Keratinocyte (primary cell): Measurements from ENCODE around the gene KNOP1. TPM values are rescaled to one million over a fixed set of nuclear protein-coding genes. Genes with fewer than 3 reads are reported as not detected.

Experiments used
- DNase-seq: peaks from one replicate; pipeline ENCODE4 v3.0.0-alpha.2; 2011; ENCODE audit warnings: low read depth, missing footprints, low spot score
- FAIRE-seq: peaks from 2 replicates; lab custom pipeline; 2011; peaks lifted over from hg19 to GRCh38; lab: Jason Lieb, UNC
- H2AFZ ChIP-seq: 2 replicates; pipeline ENCODE4 v1.6.0; 2012; ENCODE audit warnings: low read length, control low read depth, inconsistent platforms; ENCODE audit not compliant: control insufficient read depth
- H3K27ac ChIP-seq: 2 replicates; pipeline ENCODE4 v1.5.1; 2011; ENCODE audit warnings: low read length; ENCODE audit not compliant: control insufficient read depth, insufficient read depth
- H3K27me3 ChIP-seq: 3 replicates; pipeline ENCODE4 v1.6.0; 2011; ENCODE audit warnings: low read length; ENCODE audit not compliant: control insufficient read depth, insufficient read depth; ENCODE audit errors: extremely low read depth
- H3K36me3 ChIP-seq, 2 experiments: 2 replicates in 1 of 2; 3 replicates in 1 of 2; pipeline ENCODE4 v1.5.1; 2011; ENCODE audit warnings: low read length in 2 of 2, mild to moderate bottlenecking in 1 of 2; ENCODE audit not compliant: control insufficient read depth in 2 of 2, insufficient read depth in 2 of 2; ENCODE audit errors: extremely low read depth in 1 of 2
- H3K4me1 ChIP-seq: 3 replicates; pipeline ENCODE4 v1.5.1; 2011; ENCODE audit warnings: low read length; ENCODE audit not compliant: control insufficient read depth, insufficient read depth; ENCODE audit errors: extremely low read depth
- H3K4me2 ChIP-seq: 3 replicates; pipeline ENCODE4 v1.6.0; 2011; ENCODE audit warnings: low read depth, low read length; ENCODE audit not compliant: control insufficient read depth, insufficient read depth; ENCODE audit errors: extremely low read depth
- H3K4me3 ChIP-seq, 3 experiments: fragments of 200-600 bp in 1 of 3; sonication (generic) in 1 of 3; 2 replicates in 2 of 3; 3 replicates in 1 of 3; pipeline ENCODE4 v1.5.1; 2011 to 2016; ENCODE audit warnings: low read length in 3 of 3, mild to moderate bottlenecking in 3 of 3, control low read depth in 2 of 3, inconsistent platforms in 1 of 3, low read depth in 1 of 3, mixed read lengths in 1 of 3, mixed run types in 1 of 3, moderate library complexity in 1 of 3; ENCODE audit not compliant: control insufficient read depth in 2 of 3, insufficient read depth in 2 of 3; ENCODE audit errors: extremely low read depth in 1 of 3
- H3K79me2 ChIP-seq: 2 replicates; pipeline ENCODE4 v1.6.0; 2012; ENCODE audit warnings: low read length; ENCODE audit not compliant: control insufficient read depth, insufficient read depth
- H3K9ac ChIP-seq: 3 replicates; pipeline ENCODE4 v1.6.0; 2011; ENCODE audit warnings: low read length; ENCODE audit not compliant: control insufficient read depth, insufficient read depth; ENCODE audit errors: extremely low read depth
- H3K9me1 ChIP-seq: 3 replicates; pipeline ENCODE4 v1.6.0; 2011; ENCODE audit warnings: low read length; ENCODE audit not compliant: control insufficient read depth, insufficient read depth; ENCODE audit errors: extremely low read depth
- H3K9me3 ChIP-seq: 2 replicates; pipeline ENCODE4 v1.5.1; 2012; ENCODE audit warnings: low read depth, low read length; ENCODE audit not compliant: control insufficient read depth
- H4K20me1 ChIP-seq: 3 replicates; pipeline ENCODE4 v1.6.0; 2011; ENCODE audit warnings: low read length; ENCODE audit not compliant: control insufficient read depth, insufficient read depth; ENCODE audit errors: extremely low read depth
- CTCF ChIP-seq, 3 experiments: IDR thresholded peaks in 1 of 3; conservative IDR thresholded peaks in 1 of 3; optimal IDR thresholded peaks in 1 of 3; 2 replicates in 2 of 3; 3 replicates in 1 of 3; pipeline versions ENCODE3 to v1.5.1; 2011; ENCODE audit warnings: low read length in 3 of 3, mild to moderate bottlenecking in 3 of 3, moderate library complexity in 2 of 3, control low read depth in 1 of 3, inconsistent platforms in 1 of 3; ENCODE audit not compliant: insufficient read depth in 2 of 3; ENCODE audit errors: extremely low read depth in 1 of 3
- EZH2 ChIP-seq: IDR thresholded peaks from one replicate; pipeline ENCODE4 v1.6.1; 2012; ENCODE audit warnings: inconsistent platforms, mild to moderate bottlenecking, low read length, moderate library complexity
- dilution Hi-C: fragments of 300-500 bp; cut with MboI; formaldehyde crosslinking; loops from one replicate; pipeline ENCODE4 v1.7.0; 2020; ENCODE audit warnings: low sequenced_read_pairs; ENCODE audit not compliant: extremely low pct_ligation_motif_present
- polyA plus RNA-seq, 5 experiments: library from polyadenylated mRNA; depleted of rRNA in 3 of 5; stranded (reverse) in 3 of 5; stranded (forward) in 1 of 5; unstranded in 1 of 5; fragments of >200 nt; gene quantifications; 1 replicate in 1 of 5; 2 replicates in 3 of 5; 3 replicates in 1 of 5; pipeline versions ENCODE4 v1.2.1 to v1.2.3, GENCODE V29; 2011 to 2012; ENCODE audit warnings: missing spikeins in 2 of 5, low read depth in 1 of 5, low replicate concordance in 1 of 5

The KNOP1 gene
- polyA plus RNA-seq, 1 donor (not counting 4 experiments of a cell fraction or from before 2014, with no cell fraction given): 19.8 TPM

GRCh38 chr16:19697756-19698318 is 20.2 kb downstream of the KNOP1 start:
- no peak overlapping the region for H3K27ac ChIP-seq
- TF ChIP-seq CTCF (optimal IDR thresholded peaks at IDR 0.05 in 1 of 3, IDR thresholded peaks at IDR 0.05 in 1 of 3, conservative IDR thresholded peaks at IDR 0.05 in 1 of 3; ENCODE audit: extremely low read depth in 1 of 3, insufficient read depth in 2 of 3, low read length in 3 of 3) (no peak), EZH2 (no peak)

DNA sequence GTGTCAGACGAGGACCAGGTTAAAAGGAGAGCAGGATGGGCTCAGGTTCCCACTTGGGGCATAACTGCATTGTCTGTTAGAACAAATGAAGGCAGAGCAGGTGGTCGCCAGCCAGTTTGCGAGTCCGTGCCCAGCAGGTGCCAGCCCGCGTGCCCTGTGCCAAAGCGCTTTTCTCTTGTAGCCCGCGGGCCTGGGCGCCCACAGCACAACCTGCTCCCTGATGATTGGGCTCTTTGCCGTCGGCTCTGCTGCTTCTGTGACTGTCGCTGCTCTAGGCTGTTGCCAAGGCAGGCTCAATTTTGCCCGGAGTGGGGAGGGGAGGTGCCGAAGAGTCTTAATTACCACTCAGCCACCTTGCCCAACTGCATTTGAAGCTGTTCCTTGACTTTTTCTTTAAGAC is 21.1 kb downstream of the KNOP1 start:
- no peak overlapping the region for H3K9ac ChIP-seq
- no peak overlapping the region for H3K4me3 ChIP-seq
- H3K9me3 ChIP-seq: no peaks in the 10 kb centered on the region
- no peak overlapping the region for H2AFZ ChIP-seq
- H3K27me3 ChIP-seq: no peaks in the 10 kb centered on the region
- FAIRE-seq (no peak), DNase-seq (no peak)
- peaks cover 4 to 19% of the 10 kb centered on the region in 2 experiments for H3K36me3 ChIP-seq
- peaks cover 16% of the 10 kb centered on the region for H3K4me1 ChIP-seq
- TF ChIP-seq CTCF (optimal IDR thresholded peaks at IDR 0.05 in 1 of 3, IDR thresholded peaks at IDR 0.05 in 1 of 3, conservative IDR thresholded peaks at IDR 0.05 in 1 of 3; ENCODE audit: extremely low read depth in 1 of 3, insufficient read depth in 2 of 3, low read length in 3 of 3) (no peak), EZH2 (no peak)
- no peak overlapping the region for H3K27ac ChIP-seq
- H3K9me1 ChIP-seq: no peaks in the 10 kb centered on the region
- no peaks in the 10 kb centered on the region for H3K79me2 ChIP-seq
- H3K4me2 ChIP-seq: peak overlapping the region; percentile 74
- peaks cover 12% of the 10 kb centered on the region for H4K20me1 ChIP-seq
- dilution Hi-C loops: no loop called here

More at GRCh38 chr16:19697756-19698318, 20.2 kb downstream of the KNOP1 start:
- Histone ChIP-seq H3K4me1 (peaks cover 16% of the 10 kb centered on the region), H3K27me3 (no peaks in the 10 kb centered on the region), H3K4me2 (no peak overlapping the region), H3K36me3 (peaks cover 1 to 19% of the 10 kb centered on the region in 2 experiments), H2AFZ (no peak overlapping the region), H3K4me3 (no peak overlapping the region), H3K79me2 (no peaks in the 10 kb centered on the region), H4K20me1 (peaks cover 12% of the 10 kb centered on the region), H3K9me3 (no peaks in the 10 kb centered on the region), H3K9ac (no peak overlapping the region), H3K9me1 (no peaks in the 10 kb centered on the region)
- dilution Hi-C loops: no loop called here
- no peak for DNase-seq
- no peak for FAIRE-seq
